ENCODE results near the gene PRKCA. TPM values are rescaled to one million over a fixed set of nuclear protein-coding genes. Genes with fewer than 3 reads are reported as not detected.

Gene PRKCA
- total and polyA plus RNA-seq, 10 of the 15 experiments (the other 5 are each of a cell fraction or from before 2014, with no cell fraction given) = 0.11 to 14.6 (median 0.72) TPM

DNA sequence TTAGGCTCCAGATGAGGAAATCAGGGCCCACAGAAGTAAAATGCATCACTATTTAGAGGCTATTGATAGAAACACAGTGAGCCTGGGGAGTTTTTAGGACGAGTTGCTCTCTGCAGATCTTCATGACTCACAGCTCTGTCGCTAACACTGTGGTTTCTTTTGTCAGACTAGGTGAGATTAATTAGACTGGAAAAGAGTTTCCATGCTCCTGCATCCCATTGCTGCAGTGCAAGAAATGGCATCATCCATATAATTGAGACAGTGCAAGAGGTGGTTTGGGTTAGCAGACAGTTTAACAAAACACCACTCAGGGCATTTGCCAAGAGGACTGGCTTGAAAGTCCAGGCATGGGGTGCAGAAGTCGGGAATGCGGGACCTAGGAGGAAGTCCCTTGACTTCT lies 333.7 kb downstream of the PRKCA start:
- ChIA-PET POLR2A (no interaction called here), CTCF (no interaction called here), SMC1A (ENCODE audit: uncharacterized antibody, unreplicated experiment) (interaction anchor here (1.2 kb wide), 1 partner anchor 332 kb away, joined by 3 read pairs; no protein-coding TSS in a partner anchor), RAD21 (ENCODE audit: unreplicated experiment) (interaction anchor here (1.2 to 1.9 kb wide), 2 partner anchors 21 to 69 kb away, joined by 3 to 7 read pairs; no protein-coding TSS in a partner anchor)
- no peak for TF ChIP-seq TBL1XR1 (IDR thresholded peaks at IDR 0.05; ENCODE audit: low read depth, low read length)
- TF ChIP-seq IKZF2 (IDR thresholded peaks at IDR 0.05) = peak; percentile 42 to 59; a peak in 2 of 4 replicates
- TF ChIP-seq IKZF1 (conservative IDR thresholded peaks at IDR 0.05) = peak; percentile 53
- no peak for TF ChIP-seq DPF2 (IDR thresholded peaks at IDR 0.05)
- TF ChIP-seq BMI1 (IDR thresholded peaks at IDR 0.05; ENCODE audit: borderline replicate concordance) = no peak
- intact Hi-C loops (cut with micrococcal nuclease; ENCODE audit: unreplicated experiment) (no loop called here), in situ Hi-C loops (cut with MboI) (no loop called here)
- no peaks in the 10 kb centered on the region for H3K36me3 ChIP-seq (ENCODE audit: control insufficient read depth in 2 of 2, insufficient read depth in 2 of 2, low read length in 1 of 2)
- no peak overlapping the region for H3K4me3 ChIP-seq
- no peaks in the 10 kb centered on the region for H3K9me3 ChIP-seq (replicated peaks; ENCODE audit: control insufficient read depth, insufficient read depth, low read length)
- H4K20me1 ChIP-seq (ENCODE audit: control insufficient read depth, insufficient read depth) = no peaks in the 10 kb centered on the region
- H3K27ac ChIP-seq (ENCODE audit: control insufficient read depth, insufficient read depth) = no peak overlapping the region
- H3K79me2 ChIP-seq (ENCODE audit: control insufficient read depth, insufficient read depth, low read length) = no peaks in the 10 kb centered on the region
- no TSS peak for BruUV-seq (replicated peaks)
- peak; percentile 52 for ATAC-seq
- no peak overlapping the region for H3K9ac ChIP-seq (ENCODE audit: control insufficient read depth, insufficient read depth, low read length)
- H2AFZ ChIP-seq (ENCODE audit: control insufficient read depth, low read depth, low read length) = no peak overlapping the region
- H3K27me3 ChIP-seq (replicated peaks in 1 of 2; ENCODE audit: control insufficient read depth in 2 of 2, insufficient read depth in 2 of 2, low read length in 1 of 2) = no peaks in the 10 kb centered on the region
- 18% methylated on average over 4 of the region's 4 CpGs for WGBS (ENCODE audit: insufficient coverage, insufficient replicate concordance, low lambda C conversion rate, missing lambda C conversion rate)
- DNase-seq (ENCODE audit: low read depth, low spot score) = no peak
- no peak overlapping the region for H3K4me2 ChIP-seq (ENCODE audit: control insufficient read depth, insufficient read depth)
- FAIRE-seq = no peak
- no peaks in the 10 kb centered on the region for H3K4me1 ChIP-seq (ENCODE audit: control insufficient read depth, insufficient read depth, low read length)

DNA sequence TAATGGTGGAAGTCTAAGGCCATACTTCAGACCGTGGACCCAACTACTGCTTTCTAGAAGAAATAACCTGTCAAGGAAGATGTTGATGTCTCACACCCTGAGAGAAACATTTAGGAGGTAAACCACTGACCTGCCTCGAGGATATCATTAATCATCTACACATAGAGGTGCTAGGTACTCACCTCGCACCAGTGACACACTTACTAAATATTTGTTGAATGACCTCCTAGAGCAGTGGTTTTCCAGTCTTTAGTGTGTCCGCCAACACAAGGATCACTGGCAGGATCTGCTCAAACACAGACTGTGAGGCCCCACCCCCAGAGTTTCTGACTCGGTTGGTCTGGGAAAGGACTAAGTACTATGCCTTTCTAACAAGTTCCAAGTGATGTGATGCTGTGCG lies 335.1 kb downstream of the PRKCA start:
- no peaks in the 10 kb centered on the region for H3K4me1 ChIP-seq (ENCODE audit: control insufficient read depth, insufficient read depth, low read length)
- ChIA-PET POLR2A (no interaction called here), CTCF (no interaction called here), RAD21 (ENCODE audit: unreplicated experiment) (no interaction called here), SMC1A (ENCODE audit: uncharacterized antibody, unreplicated experiment) (no interaction called here)
- no peaks in the 10 kb centered on the region for H3K79me2 ChIP-seq (ENCODE audit: control insufficient read depth, insufficient read depth, low read length)
- no peak for TF ChIP-seq CBFB (IDR thresholded peaks at IDR 0.05; ENCODE audit: low read depth)
- TF ChIP-seq NR2F1 (conservative IDR thresholded peaks at IDR 0.05) = no peak
- TF ChIP-seq EGR1 (IDR thresholded peaks at IDR 0.05; ENCODE audit: borderline replicate concordance in 1 of 2, low read depth in 2 of 2, low read length in 2 of 2) = no peak
- no peak for TF ChIP-seq TCF12 (IDR thresholded peaks at IDR 0.05; ENCODE audit: low read depth, low read length)
- TF ChIP-seq ATF7 (IDR thresholded peaks at IDR 0.05; ENCODE audit: low read depth) = no peak
- no peak for TF ChIP-seq ASH2L (IDR thresholded peaks at IDR 0.05; ENCODE audit: borderline replicate concordance, low read depth)
- TF ChIP-seq LARP7 (IDR thresholded peaks at IDR 0.05) = no peak
- no peak for TF ChIP-seq NFYB (IDR thresholded peaks at IDR 0.05; ENCODE audit: insufficient read depth, low read depth, low read length)
- TF ChIP-seq, protein P1, sequence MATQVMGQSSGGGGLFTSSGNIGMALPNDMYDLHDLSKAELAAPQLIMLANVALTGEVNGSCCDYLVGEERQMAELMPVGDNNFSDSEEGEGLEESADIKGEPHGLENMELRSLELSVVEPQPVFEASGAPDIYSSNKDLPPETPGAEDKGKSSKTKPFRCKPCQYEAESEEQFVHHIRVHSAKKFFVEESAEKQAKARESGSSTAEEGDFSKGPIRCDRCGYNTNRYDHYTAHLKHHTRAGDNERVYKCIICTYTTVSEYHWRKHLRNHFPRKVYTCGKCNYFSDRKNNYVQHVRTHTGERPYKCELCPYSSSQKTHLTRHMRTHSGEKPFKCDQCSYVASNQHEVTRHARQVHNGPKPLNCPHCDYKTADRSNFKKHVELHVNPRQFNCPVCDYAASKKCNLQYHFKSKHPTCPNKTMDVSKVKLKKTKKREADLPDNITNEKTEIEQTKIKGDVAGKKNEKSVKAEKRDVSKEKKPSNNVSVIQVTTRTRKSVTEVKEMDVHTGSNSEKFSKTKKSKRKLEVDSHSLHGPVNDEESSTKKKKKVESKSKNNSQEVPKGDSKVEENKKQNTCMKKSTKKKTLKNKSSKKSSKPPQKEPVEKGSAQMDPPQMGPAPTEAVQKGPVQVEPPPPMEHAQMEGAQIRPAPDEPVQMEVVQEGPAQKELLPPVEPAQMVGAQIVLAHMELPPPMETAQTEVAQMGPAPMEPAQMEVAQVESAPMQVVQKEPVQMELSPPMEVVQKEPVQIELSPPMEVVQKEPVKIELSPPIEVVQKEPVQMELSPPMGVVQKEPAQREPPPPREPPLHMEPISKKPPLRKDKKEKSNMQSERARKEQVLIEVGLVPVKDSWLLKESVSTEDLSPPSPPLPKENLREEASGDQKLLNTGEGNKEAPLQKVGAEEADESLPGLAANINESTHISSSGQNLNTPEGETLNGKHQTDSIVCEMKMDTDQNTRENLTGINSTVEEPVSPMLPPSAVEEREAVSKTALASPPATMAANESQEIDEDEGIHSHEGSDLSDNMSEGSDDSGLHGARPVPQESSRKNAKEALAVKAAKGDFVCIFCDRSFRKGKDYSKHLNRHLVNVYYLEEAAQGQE (IDR thresholded peaks at IDR 0.05; ENCODE audit: low read depth, low read length) = no peak
- H3K27me3 ChIP-seq (replicated peaks in 1 of 2; ENCODE audit: control insufficient read depth in 2 of 2, insufficient read depth in 2 of 2, low read length in 1 of 2) = no peaks in the 10 kb centered on the region
- H3K4me3 ChIP-seq = no peak overlapping the region
- no TSS peak for BruUV-seq (replicated peaks)
- no peaks in the 10 kb centered on the region for H3K9me3 ChIP-seq (replicated peaks; ENCODE audit: control insufficient read depth, insufficient read depth, low read length)
- no peak for FAIRE-seq
- H3K36me3 ChIP-seq (ENCODE audit: control insufficient read depth in 2 of 2, insufficient read depth in 2 of 2, low read length in 1 of 2) = no peaks in the 10 kb centered on the region
- H4K20me1 ChIP-seq (ENCODE audit: control insufficient read depth, insufficient read depth) = no peaks in the 10 kb centered on the region
- 21% methylated on average over 6 of the region's 6 CpGs for WGBS (ENCODE audit: insufficient coverage, insufficient replicate concordance, low lambda C conversion rate, missing lambda C conversion rate)
- in situ Hi-C loops (cut with MboI) = no loop called here
- no peak overlapping the region for H3K4me2 ChIP-seq (ENCODE audit: control insufficient read depth, insufficient read depth)
- no peak overlapping the region for H2AFZ ChIP-seq (ENCODE audit: control insufficient read depth, low read depth, low read length)
- intact Hi-C loops (cut with micrococcal nuclease; ENCODE audit: unreplicated experiment) = no loop called here
- no peak for ATAC-seq
- H3K9ac ChIP-seq (ENCODE audit: control insufficient read depth, insufficient read depth, low read length) = no peak overlapping the region
- no peak overlapping the region for H3K27ac ChIP-seq (ENCODE audit: control insufficient read depth, insufficient read depth)
- DNase-seq (ENCODE audit: low read depth, low spot score) = no peak

Measured in GM12878 (cell line).